Measurements from ENCODE around the gene KRTAP10-9.
"Not testable (repeated sequence)": the region's sequence is repeated elsewhere in the genome, so short reads cannot be mapped to it uniquely, and the experiment has no call there.

The KRTAP10-9 gene

DNA sequence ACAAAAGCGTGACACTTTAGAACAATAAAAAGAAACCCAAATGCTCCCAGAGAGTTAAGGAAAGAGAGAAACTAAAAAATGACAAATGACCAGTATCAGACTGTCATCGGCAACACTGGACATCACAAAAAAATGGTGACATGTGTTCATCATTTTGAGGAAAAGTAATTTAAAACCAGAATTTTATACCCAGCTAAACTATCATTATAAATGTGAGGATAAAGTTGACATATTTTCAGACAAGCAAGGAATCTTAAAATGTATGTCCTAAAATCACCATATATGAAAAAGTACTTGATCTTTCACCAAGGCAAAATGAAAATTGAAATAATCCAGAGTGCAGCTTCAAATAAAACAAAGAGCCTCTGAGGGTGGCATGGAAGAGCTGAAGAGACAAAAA, 18.0 kb downstream of the KRTAP10-9 start:
- no peak for DNase-seq

DNA sequence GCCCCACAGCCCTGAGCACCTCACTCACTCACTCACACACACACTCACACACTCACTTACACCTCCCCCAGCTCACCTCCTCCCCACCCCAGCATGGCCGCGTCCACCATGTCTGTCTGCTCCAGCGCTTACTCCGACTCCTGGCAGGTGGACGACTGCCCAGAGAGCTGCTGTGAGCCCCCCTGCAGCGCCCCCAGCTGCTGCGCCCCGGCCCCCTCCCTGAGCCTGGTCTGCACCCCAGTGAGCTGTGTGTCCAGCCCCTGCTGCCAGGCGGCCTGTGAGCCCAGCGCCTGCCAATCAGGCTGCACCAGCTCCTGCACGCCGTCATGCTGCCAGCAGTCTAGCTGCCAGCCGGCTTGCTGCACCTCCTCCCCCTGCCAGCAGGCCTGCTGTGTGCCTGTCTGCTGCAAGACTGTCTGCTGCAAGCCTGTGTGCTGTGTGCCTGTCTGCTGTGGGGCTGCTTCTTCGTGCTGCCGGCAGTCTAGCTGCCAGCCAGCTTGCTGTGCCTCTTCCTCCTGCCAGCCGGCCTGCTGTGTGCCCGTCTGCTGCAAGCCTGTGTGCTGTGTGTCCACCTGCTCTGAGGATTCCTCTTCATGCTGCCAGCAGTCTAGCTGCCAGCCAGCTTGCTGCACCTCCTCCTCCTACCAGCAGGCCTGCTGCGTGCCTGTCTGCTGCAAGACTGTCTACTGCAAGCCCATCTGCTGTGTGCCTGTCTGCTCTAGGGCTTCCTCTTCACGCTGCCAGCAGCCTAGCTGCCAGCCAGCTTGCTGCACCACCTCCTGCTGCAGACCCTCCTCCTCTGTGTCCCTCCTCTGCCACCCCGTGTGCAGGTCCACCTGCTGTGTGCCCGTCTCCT, 19.7 kb downstream of the KRTAP10-9 start, which contains the start of gene KRTAP10-11:
KRTAP10-11 (plus strand) TSS at position 49 of the 856 bp plus-strand sequence; CDS start at position 94, 45 bp downstream.
- DNase-seq, result peak; percentile 82

DNA sequence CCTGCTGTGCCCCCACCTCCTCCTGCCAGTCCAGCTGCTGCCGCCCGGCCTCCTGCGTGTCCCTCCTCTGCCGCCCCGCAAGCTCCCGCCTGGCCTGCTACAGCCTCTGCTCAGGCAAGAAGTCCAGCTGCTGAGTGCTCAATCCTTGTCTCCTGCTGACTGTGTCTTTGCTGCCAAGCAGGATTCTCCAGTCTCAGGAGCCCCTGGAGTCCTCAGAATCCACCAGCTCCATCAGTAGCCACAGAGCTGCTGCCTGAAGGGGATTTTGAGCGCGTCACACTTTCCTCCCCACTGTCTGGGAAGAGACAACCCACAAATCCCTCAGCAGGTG, 20.3 kb downstream of the KRTAP10-9 start:
- no peak for DNase-seq

DNA sequence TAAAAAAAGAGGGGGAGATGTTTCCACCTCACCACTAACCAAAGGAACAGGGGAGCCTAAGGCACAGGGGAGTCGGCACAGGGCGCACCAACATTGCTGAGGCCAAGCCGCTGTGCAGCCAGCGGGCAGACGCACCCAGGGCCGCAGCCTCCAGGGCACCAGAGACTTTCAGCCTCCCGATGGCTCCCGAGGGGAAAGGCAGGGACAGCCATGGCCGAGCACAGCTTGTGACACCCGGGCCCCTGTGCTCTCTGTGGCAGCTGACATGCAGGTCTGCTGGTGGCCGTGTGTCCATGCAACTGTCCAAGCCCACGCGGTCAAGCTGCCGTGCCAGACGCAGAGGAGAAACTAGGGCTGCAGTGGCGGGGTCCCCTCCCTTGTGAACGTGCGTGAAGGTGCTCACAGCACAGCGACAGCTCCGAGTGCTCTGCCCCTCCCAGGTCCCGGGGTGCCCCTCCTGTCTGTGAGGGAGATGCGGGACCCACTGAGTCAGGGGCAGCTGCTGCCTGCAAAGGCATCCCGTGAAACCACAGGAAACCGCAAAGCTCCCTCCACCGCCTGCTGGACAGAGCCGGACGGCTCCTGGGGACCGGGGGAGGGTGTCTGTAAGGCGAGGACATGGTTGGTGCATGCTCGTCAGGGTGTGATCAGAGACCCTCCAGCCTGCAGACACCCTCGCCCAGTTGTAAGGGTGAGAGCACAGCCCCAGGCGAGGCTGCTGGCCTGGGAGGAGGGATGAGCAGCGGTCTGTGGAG, 21.8 kb downstream of the KRTAP10-9 start:
- DNase-seq, result no peak

DNA sequence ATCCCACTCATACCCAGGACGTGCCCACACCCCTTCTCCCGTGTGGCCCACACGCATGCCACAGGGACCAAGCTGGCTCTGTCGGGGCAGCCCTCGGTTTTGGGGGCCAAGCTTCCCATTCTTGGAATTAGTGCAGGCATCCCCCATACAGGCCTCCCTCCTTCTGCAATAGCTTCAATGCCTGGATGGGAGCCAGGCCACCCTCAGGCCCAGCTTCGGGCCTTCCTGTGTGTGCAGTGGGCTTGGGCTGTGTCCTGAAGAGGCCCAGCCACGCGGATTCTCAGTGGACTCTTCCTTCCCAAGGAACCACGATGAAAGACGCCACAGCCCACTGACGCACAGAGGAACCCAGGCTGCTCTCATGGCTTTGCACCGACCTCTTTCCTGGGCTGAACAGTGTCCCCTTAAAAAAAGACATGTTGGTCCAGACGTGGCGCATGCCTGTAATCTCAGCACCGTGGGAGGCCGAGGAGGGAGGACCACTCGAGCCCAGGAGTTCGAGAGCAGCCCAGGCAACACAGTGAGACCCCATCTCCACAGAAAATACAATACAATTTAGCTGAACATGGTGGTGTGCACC, 22.7 kb downstream of the KRTAP10-9 start:
- no peak for DNase-seq

DNA sequence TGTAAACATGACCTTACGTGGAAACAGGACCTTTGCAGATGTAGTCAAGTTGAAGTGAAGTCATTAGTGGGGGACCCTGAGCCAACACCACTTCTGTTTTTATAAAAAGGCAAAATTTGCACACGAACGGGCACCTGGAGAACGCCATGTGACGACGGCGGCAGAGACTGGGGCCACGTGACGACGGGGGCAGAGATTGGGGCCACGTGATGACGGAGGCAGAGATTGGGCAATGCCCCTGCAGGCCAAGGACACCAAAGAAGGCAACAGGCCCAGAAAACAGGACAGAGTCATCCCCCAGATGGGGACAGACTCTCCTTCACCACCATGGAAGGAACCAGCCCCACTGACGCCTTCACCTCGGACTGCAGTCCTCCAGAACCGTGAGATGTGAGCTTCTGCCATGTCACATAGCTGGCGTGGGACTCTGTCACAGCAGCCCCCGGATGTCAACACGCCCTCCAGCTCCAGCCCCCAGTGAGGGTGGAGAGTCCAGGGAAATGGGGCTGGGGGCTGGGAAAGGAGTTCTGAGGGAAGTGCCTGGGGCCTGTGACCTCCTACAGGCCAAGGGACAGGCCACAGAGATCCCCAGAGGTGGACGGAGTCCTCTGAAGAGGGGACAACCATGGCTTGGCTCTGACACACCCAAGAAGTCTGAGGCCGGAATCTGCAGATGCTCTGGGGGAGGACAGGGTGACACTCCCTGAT, 23.5 kb downstream of the KRTAP10-9 start:
- DNase-seq, result no peak

DNA sequence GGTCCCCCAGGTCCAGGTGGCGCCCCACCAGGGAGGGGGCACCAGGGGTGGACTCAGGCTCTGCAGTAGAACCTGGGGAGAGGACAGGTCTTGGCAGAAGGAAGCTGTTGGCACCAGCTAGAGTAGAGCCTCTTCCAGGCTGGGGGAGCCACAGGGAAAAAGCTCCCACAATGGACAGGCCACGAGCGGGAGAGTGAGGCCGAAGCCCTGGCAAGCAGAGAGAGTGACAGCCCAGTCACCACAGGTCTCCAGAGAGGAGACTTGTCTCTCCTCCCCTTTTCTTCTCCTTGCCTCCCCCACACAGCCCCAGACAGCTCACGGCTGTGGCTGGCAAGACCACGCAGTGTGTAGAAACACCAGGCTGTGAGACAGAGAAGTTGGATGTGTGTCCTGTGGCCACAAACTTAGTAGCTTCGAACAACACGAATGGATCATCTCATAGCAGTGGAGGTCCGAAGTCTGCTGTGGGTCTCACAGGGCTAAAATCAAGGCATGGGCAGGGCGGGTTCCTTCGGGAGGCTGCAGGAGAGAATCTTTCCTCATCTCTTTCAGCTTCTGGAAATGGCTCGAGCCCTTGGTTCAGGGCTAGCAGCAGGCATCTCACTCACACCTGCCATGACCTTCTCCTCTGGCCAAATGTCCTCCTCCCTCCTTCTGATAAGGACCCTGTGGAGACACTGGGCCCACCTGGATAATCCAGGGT, 24.2 kb downstream of the KRTAP10-9 start:
- DNase-seq, result no peak

DNA sequence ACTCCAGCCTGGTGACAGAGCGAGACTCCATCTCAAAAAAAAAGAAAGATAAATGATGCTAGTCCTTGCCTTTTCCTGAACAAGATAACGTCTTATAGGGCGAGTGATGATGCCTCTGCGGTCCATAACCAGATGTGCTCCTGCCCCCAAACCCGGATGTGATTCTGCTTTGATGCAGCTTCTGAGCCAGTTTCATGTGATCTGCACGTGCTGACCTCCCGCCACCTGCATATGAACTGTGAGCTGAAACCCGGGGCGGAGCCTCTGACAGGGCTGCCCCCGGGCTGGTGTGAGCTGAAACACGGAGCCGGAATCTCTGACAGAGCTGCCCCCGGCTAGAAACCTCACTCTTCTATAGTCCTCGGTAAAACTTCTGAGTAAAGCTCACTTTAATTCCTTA, 26.2 kb downstream of the KRTAP10-9 start:
- DNase-seq, result no peak

DNA sequence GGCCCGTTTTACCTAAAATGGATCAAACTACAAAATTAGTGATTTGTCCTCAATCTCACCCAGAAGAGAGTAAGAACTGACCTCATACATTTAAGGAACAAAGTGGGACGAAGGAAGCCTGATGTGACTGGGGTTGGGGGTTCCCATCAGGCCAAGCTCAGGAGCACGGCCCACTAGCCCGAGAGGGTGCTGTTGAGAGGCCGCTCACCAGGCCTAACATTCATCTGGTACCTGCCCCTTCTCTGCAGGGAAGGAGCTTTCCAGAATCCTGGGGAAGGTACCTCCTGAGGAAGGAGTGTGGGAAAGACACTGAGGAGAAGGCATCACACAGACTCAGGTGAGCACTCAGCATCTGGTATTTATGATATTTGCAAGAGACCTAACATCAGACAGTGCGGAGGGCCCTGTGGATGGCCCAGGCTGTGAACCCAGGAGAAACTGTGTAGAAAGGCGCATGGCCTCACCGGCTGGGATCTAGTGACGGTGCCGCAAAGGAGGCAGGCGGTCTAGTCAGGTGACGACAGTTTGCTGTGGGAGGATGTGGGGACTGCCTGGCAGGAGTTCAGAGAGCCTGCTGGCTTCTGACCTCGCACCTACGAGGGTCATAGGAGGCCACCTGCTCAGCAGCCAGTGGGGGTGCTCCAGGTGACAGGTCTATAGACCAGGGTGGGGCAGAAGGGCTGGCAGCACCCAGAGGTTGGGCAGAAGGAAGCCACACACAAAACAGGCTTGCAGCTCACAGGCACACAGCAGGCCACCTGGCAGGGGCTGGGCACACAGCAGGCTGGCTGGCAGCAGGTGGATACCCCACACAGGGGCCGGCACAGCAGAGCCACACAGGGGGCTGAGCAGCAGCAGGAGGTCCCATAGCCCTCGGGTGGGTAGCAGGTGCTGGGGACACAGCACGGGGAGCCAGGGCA, 27.0 kb downstream of the KRTAP10-9 start:
- DNase-seq, result no peak

DNA sequence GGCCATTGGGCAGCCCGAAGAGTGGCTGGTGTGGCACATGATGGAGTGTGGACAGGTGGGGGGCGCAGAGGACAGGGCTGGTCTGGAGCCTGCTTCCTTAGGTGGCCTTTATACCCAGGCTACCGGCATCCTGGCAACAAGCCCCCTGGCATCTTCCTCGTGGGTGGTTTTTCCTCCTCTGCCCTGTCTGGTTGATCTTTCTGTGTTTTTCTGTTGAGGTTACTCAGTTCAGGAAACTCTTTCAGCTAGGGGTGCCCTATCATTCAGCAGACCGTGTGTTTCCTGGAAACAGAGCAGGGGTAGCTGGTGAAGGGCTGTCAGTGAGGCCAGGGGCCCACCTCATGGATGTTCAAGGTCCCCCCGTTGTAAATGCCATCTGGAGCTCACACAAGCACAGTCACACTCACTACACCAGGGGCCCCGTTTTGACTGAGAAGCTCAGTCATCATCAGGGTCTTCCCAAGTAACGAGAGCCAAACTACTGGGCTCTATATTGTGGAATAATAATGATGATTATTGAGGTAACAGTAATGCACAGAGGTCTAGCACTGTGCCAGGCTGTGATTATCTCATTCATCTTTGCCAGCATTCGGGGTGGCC, 27.8 kb downstream of the KRTAP10-9 start, which contains the start of gene KRTAP12-4:
KRTAP12-4 (minus strand) TSS at position 84 of the 600 bp plus-strand sequence; CDS start at position 39, 45 bp downstream.
- no peak for DNase-seq

DNA sequence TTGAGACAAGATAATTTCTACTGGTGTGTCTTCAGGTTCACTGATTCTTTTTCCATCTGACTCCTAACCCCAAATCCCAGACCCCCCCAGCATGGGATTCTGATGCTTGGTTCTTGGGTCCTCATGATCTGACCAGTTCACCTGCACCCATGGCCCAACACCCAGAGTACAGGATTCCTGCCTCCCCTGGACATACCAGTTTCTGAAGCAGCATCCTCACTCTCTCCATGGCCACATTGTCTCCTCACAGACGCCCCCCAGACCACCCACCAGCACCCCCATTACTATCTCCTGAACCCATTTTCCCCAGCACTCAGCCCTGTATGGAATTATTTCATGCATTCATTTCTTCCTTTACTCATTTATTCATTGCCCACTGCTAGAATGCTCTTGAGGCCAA, 30.0 kb downstream of the KRTAP10-9 start:
- DNase-seq, result no peak

DNA sequence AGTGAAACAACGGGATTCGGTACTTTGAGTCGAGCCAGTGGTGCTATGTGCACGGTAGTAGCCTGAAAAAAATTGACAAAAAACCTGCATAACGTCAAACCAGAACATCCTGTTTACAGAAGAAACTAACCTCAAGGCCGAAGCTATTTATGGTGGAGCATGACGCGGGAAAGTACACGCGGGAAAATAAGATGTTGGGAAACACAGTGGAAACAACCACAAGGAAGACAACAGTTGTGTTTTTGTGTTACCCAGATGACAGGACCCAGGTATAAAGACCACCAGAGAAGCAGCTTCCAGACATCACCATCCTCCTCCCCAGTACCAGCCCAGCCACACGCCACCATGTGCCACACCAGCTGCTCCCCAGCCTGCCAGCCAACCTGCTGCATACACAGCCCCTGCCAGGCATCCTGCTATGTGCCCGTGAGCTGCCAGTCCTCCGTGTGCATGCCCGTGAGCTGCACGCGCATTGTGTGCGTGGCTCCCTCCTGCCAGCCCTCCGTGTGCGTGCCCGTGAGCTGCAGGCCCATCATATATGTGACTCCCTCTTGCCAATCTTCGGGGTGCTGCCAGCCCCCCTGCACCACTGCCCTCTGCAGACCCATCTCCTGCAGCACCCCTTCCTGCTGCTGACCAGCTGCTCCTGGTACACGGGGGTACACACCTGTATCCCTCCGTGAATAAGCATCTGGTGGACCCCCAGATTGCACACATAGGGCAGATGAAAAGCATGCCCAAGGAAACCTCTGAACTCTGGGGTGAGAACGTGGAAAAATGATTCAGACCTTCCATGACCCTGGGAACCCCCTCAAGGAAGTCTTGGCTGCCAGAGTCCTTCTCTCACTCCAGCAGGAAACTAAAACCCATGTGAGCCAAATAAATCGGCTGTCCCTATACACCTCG, 31.0 kb downstream of the KRTAP10-9 start, which contains the start of gene KRTAP12-3:
KRTAP12-3 (plus strand) TSS at position 298 of the 906 bp plus-strand sequence; CDS start at position 346, 48 bp downstream.
- peak; percentile 53 for DNase-seq

DNA sequence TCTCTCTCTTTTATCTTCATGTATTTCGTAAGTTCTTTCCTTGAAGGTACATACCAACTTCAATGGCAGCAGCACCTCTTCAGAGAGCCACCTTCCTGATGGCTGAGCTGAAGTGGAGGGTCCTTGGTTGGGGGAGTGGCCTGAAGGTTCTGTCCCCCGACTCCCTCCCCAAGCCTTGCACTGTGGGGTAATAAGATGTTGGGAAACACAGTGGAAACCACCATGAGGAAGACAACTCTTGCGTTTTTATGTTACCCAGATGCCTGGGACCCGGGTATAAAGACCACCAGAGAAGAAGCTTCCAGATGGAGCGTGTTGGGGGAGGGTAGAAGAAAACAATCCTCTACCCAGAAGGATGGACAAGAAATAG, 31.6 kb downstream of the KRTAP10-9 start:
- no peak for DNase-seq

DNA sequence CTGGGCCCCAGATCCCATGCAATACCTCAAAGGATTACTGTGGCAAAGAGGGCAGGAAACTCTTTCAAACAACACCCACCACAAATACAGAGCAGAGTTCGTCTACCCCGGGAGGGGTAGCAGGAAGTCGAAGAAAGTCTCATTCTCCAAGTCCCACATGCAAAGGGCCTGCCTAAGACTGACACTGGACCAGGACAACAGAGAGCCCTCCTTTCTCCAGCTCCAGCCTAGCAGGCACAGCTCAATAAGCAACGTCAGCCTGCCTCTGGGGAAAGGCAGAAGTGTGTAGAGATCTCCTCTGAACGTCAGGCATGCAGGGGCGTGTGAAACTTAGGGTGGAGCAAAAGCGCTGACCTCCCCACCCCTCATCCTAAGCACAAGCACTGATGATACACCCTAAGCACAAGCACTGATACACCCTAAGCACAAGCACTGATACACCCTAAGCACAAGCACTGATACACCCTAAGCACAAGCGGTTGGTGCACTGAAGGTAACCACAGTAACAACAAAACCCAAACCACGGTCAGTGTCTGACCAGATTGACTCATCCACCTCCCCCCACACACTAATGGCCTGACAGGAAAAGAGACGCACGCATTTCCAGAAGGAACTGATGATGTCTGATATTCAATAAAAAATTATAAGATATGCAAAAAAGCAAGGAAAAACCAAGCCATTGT, 32.2 kb downstream of the KRTAP10-9 start:
- DNase-seq, result no peak

DNA sequence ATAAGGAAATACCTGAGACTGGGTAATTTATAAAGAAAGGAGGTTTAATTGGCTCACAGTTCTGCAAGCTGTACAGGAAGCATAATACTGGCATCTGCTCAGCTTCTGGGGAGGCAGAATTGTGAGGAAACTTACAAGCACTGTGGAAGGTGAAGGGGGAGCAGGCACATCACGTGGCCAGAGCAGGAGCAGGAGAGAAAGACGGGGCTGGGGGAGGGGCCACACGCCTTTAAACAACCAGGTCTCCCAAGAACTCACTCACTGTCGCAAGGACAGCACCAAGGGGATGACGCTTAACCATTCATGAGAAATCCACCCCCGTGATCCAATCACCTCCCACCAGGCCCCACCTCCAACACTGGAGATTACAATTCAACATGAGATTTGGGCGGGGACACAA, 34.7 kb downstream of the KRTAP10-9 start:
- not testable (repeated sequence) for DNase-seq

DNA sequence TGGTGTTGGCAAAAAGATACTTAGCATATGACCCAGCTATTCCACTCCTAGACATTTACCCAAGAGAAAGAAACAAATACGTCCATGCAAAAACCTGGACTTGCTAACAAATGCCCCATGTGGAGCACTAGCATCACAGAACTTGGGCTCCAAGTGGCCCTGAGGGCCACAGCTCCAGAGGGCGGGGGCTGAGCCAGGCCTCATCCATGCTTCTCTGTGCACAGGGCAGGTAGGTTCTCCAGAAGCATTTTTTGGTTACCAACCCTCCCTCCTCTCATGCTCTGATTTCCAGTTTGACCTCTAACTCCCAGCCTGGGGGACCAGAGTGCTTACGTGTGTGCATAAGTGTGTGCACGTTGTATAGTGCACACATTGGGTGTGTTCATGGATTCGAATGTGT, 37.8 kb downstream of the KRTAP10-9 start:
- no peak for DNase-seq

DNA sequence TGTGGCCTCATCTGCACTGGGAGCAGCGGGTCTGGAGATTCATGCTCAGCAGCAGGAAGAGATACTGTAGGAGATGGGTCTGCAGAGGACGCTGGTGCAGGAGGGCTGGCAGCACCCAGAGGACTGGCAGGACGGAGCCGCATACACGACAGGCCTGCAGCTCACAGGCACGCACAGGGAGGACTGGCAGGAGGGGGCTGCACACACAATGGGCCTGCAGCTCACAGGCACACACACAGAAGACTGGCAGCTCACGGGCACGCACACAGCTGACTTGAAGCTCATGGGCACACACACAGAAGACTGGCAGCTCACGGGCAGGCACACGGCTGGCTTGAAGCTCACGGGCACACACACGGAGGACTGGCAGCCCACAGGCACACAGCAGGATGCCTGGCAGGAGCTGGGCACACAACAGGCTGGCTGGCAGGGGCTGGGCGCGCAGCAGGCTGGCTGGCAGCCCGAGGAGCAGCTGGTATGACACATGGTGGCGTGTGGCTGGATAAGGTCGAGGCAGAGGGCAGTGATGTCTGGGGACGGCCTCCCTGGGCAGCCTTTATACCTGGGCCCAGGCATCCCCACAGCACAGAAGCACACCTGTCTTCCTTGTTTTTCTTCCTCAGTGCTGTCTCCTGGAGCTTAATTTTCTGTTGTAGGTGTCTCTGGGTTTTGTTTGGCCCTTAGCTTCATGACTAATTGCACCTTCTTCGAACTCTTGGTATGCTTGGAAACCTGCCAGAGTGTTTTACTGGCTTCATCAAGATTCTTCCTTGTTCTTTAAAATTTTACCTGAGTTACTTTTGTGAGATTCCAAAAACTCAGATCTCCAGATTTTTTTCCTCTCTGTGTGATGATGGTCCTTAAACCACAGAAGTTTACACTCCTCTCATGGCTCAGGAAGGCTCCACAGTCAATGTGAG, 39.8 kb downstream of the KRTAP10-9 start, which contains the start of gene KRTAP12-2:
KRTAP12-2 (minus strand) TSS at position 527 of the 920 bp plus-strand sequence; CDS start at position 486, 41 bp downstream.
- peak; percentile 38 for DNase-seq

DNA sequence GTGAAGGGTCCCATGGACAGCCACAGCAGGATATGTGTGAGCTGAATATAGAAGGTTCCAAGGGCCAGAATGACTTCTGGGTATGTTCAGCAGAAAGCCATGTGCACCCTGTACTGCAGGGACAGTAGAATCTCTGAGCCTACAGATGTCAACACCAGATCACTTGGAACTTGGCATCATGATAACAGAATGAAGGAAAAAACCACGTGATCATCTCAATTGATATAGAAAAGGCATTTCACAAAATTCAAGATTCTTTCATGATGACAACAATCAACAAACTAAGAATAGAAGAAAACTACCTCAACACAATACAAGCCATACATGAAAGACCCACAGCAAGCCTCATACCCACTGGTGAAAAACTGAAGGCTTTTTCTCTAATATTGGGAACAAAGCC, 40.7 kb downstream of the KRTAP10-9 start:
- DNase-seq, result no peak

All from NCI-H1694 treated with DMSO at 0.1 percent for 48 hours (cell line).